ENCODE measurements around the gene SIL1. TPM values are rescaled to one million over a fixed set of nuclear protein-coding genes. Genes with fewer than 3 reads are reported as not detected.

The SIL1 gene
- total and polyA plus RNA-seq, 8 donors: 22.2 to 83.6 (median 33.4) TPM

- Histone ChIP-seq H3K4me3 (no peak overlapping the region), H3K9me3 (no peaks in the 10 kb centered on the region), H3K27me3 (no peaks in the 10 kb centered on the region), H3K27ac (no peak overlapping the region), H3K4me1 (no peaks in the 10 kb centered on the region), H3K36me3 (peaks cover 12 to 86% (median 68%) of the 10 kb centered on the region in 4 donors)
- intact Hi-C loops (cut with DNase I; ENCODE audit: low total_unique reads): no loop called here
- WGBS, 5 donors: 92 to 100% (median 96%) methylated on average over 2 of the region's 2 CpGs
- DNase-seq: no peak
- TF ChIP-seq POLR2A (IDR thresholded peaks at IDR 0.05) (no peak), EP300 (IDR thresholded peaks at IDR 0.05) (no peak), POLR2AphosphoS5 (IDR thresholded peaks at IDR 0.05) (no peak), CTCF (IDR thresholded peaks at IDR 0.05) (no peak)
Observed at GRCh38 chr5:138909734-138910133, 288.4 kb downstream of the SIL1 start.

GRCh38 chr5:138905541-138905940, 292.6 kb downstream of the SIL1 start:
- Histone ChIP-seq H3K27ac (no peak overlapping the region), H3K36me3 (peaks cover 21 to 78% (median 74%) of the 10 kb centered on the region in 4 donors), H3K27me3 (no peaks in the 10 kb centered on the region), H3K4me3 (no peak overlapping the region), H3K4me1 (peaks cover 0 to 22% (median 8%) of the 10 kb centered on the region in 4 donors), H3K9me3 (no peaks in the 10 kb centered on the region)
- no peak for DNase-seq
- 88 to 100% (median 100%) methylated on average over 1 of the region's 1 CpG for WGBS, 5 donors
- intact Hi-C loops (cut with DNase I; ENCODE audit: low total_unique reads): no loop called here
- TF ChIP-seq CTCF (IDR thresholded peaks at IDR 0.05) (no peak), POLR2AphosphoS5 (IDR thresholded peaks at IDR 0.05) (no peak), EP300 (IDR thresholded peaks at IDR 0.05) (no peak), POLR2A (IDR thresholded peaks at IDR 0.05) (no peak)

GRCh38 chr5:138903130-138903775, 294.9 kb downstream of the SIL1 start:
- TF ChIP-seq POLR2AphosphoS5 (IDR thresholded peaks at IDR 0.05) (peak in 1 of 3 donors; percentile 7), CTCF (IDR thresholded peaks at IDR 0.05) (no peak)
- 41 to 57% (median 46%) methylated on average over 10 of the region's 10 CpGs for WGBS, 5 donors
- no peaks in the 10 kb centered on the region for H3K9me3 ChIP-seq
- H3K4me3 ChIP-seq: no peak overlapping the region
- intact Hi-C loops (cut with DNase I; ENCODE audit: low total_unique reads): no loop called here
- H3K4me1 ChIP-seq: peaks cover 0 to 34% (median 11%) of the 10 kb centered on the region in 4 donors
- H3K27ac ChIP-seq: peak overlapping the region in 3 of 5 donors; percentile 3 to 8 (median 7)
- H3K27me3 ChIP-seq: no peaks in the 10 kb centered on the region
- DNase-seq: peak in 1 of 2 donors; percentile 26
- peaks cover 21 to 73% (median 61%) of the 10 kb centered on the region in 4 donors for H3K36me3 ChIP-seq

DNA sequence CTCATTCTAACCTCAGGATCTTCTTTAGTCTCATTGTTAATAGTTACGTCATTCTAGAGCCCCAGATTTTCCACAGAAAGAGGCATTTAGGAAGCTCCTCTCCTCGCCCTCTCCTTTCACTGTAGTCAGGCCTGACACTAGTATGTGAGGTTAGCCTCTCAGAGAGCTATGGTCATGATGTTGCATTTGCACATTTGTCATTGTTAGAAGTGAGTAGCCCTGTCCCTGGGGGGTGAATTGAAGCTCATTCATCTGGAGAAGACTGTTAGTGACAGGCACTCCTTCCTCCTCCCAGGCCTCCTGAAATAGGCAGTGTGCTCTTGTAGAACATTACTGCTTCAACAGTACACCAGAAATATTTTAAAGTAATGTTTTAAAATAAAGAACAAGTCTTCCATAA, 296.5 kb downstream of the SIL1 start:
- H3K9me3 ChIP-seq: no peaks in the 10 kb centered on the region
- WGBS, 5 donors: 88 to 98% (median 96%) methylated on average over 2 of the region's 2 CpGs
- peaks cover 23 to 70% (median 47%) of the 10 kb centered on the region in 4 donors for H3K36me3 ChIP-seq
- H3K27ac ChIP-seq: no peak overlapping the region
- peaks cover 0 to 34% (median 11%) of the 10 kb centered on the region in 4 donors for H3K4me1 ChIP-seq
- DNase-seq: no peak
- no peak overlapping the region for H3K4me3 ChIP-seq
- H3K27me3 ChIP-seq: no peaks in the 10 kb centered on the region
- no peak for TF ChIP-seq CTCF (IDR thresholded peaks at IDR 0.05)
- no peak for TF ChIP-seq EP300 (IDR thresholded peaks at IDR 0.05)
- no peak for TF ChIP-seq POLR2A (IDR thresholded peaks at IDR 0.05)
- TF ChIP-seq POLR2AphosphoS5 (IDR thresholded peaks at IDR 0.05): no peak
- intact Hi-C loops (cut with DNase I; ENCODE audit: low total_unique reads): no loop called here
